Kidney capillary endothelial cell (primary cell): Measurements from ENCODE around the gene ATXN2.
"Not testable (repeated sequence)": the region's sequence is repeated elsewhere in the genome, so short reads cannot be mapped to it uniquely, and the experiment has no call there.

ENCODE experiments used
- DNase-seq: peaks from one replicate; pipeline ENCODE4 v3.0.0-alpha.2; 2018; ENCODE audit warnings: low spot score

The ATXN2 gene, protein sequence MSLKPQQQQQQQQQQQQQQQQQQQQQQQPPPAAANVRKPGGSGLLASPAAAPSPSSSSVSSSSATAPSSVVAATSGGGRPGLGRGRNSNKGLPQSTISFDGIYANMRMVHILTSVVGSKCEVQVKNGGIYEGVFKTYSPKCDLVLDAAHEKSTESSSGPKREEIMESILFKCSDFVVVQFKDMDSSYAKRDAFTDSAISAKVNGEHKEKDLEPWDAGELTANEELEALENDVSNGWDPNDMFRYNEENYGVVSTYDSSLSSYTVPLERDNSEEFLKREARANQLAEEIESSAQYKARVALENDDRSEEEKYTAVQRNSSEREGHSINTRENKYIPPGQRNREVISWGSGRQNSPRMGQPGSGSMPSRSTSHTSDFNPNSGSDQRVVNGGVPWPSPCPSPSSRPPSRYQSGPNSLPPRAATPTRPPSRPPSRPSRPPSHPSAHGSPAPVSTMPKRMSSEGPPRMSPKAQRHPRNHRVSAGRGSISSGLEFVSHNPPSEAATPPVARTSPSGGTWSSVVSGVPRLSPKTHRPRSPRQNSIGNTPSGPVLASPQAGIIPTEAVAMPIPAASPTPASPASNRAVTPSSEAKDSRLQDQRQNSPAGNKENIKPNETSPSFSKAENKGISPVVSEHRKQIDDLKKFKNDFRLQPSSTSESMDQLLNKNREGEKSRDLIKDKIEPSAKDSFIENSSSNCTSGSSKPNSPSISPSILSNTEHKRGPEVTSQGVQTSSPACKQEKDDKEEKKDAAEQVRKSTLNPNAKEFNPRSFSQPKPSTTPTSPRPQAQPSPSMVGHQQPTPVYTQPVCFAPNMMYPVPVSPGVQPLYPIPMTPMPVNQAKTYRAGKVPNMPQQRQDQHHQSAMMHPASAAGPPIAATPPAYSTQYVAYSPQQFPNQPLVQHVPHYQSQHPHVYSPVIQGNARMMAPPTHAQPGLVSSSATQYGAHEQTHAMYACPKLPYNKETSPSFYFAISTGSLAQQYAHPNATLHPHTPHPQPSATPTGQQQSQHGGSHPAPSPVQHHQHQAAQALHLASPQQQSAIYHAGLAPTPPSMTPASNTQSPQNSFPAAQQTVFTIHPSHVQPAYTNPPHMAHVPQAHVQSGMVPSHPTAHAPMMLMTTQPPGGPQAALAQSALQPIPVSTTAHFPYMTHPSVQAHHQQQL

DNA sequence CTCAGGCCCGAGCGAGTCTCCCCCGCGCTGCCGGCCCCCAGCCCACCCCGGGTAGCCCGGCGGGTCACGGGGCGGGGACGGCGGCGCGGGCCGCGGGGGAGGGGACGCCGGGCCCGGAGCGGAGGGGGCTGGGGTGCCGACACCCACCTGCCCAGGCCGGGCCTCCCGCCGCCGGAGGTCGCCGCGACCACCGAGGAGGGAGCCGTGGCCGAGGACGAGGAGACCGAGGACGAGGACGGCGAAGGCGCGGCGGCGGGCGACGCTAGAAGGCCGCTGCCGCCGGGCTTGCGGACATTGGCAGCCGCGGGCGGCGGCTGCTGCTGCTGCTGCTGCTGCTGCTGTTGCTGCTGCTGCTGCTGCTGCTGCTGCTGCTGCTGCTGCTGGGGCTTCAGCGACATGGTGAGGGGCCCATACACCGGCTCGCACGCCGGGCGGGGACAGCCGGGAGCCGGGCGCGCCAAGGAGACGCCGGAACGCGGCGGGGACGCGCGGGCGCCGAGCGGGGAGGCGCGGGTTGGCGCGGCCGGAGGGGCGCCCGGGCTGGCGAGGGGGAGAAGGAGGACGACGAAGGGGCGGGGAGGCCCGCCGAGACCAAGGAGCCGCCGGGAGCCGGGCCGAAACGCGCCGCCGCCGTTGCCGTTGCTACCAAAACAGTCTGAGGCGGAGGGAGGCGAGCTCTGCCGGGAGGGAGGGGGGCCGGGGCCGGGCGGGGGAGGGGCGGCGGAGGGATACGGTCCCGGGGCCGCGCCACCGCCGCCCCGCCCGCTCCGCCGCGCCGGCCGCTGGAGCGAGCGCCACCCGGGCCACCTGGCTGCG is at the start of gene ATXN2:
Gene ATXN2 (minus strand): TSS at position 679 of the 816 bp plus-strand sequence. CDS start 281 bp downstream, at position 398.
- peak; percentile 38 for DNase-seq

DNA sequence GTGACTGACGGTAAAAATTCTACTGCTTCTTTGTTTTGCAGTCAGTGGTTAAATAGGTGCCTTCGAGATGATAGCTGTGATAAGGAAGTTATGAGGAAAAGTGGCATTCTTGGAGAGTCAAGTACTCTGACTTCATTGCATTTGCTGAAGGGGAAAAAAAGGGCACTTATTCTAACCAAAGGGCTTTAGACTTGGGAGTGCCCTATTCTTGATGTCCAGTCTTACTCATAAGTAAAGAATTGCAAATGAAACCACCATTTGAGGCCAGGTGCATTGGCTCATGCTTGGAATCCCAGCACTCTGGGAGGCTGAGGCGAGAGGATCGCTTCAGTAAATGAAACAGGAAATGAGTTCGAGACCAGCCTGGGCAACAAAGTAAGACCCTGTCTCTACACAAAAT is 46.3 kb upstream of the ATXN2 start:
- no peak for DNase-seq

DNA sequence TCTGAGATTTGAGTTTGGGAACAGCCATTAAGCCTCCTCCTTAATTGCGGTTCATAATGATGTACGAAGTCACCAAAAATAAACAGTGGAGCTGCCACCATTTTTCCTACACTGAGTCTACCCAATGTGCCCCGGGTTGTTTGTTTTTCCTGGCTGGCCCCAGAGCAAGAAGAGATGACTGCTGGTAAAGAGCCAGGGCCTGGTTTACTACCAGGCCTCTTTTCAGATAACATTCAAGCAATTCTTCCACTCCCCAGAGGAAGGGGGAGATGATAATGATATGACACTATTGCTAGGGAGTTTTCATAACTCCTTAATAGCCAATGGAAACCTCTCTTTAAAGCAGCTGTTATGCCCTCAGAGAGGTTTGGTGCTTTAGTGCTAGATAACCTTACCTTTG is 44.3 kb upstream of the ATXN2 start:
- DNase-seq = no peak

DNA sequence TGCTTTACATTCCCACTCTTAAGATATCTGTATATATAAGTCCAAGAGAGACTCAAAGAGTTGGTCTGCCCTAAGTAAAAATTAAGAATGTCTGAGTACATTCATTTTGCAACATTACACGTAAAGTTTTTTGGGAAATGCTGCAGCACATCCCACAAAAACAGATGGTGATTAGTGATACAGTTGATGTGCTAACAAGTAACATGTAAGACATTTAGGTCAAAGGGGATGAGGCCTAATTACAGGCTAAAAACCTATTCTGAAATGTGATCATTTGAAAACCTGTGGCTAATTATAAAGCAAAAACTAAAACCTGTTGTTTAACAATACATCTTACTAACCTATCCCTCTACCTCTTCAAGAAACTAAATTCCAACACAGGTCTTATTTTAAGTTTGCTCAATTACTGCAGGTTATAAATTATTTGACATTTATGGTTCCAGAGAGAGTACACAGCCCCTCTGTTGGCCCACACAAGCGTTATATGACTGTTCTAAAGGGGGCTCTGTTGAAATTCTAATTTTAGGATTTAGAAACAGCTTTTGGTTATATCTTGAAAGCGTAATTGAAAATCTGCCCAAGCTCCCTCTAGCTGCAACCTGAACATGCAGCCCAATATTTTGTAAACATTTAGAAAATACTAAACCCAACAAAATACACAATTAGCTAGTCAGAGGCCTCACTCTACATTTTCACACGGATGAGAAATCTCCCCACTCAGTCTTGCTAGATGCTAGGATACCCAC is 43.7 kb upstream of the ATXN2 start:
- no peak for DNase-seq

DNA sequence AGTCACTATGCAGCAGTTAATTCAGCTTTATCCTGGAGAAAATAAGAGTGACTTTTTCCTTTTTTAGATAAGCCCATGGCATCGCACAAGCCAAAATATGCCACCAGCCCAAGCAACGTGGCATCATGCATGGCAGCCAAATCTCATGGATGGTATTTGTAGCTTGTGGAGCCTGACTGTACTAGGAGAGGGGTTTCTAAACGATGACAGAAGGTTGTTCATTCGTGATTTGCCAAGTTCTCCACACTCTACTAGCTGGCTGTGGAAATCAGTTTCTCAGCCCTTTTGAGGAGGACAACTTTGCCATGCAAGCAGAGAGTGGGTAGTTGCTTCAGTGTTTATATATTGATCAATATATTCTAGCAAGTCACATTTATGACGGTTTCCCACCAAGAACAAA is 41.4 kb upstream of the ATXN2 start:
- no peak for DNase-seq

DNA sequence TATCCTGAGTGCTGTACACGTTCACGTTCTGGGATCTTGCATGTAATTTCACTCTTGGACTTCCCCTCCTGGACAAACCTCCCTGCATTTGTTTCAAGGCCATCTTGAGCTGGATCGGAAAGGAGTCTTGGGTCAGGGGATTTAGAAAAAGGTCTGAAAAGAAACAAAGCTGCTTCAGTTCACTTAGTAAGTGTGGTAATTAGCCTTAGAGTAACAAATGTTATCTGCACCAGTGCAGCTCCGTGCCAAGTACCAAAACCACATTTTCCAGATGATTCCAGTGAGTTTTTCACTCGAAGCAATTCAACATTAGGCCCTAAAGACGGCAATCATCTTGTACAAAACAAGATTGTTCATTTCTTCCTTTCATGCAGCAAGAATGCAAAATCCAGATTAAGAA is 39.4 kb upstream of the ATXN2 start:
- DNase-seq = no peak

DNA sequence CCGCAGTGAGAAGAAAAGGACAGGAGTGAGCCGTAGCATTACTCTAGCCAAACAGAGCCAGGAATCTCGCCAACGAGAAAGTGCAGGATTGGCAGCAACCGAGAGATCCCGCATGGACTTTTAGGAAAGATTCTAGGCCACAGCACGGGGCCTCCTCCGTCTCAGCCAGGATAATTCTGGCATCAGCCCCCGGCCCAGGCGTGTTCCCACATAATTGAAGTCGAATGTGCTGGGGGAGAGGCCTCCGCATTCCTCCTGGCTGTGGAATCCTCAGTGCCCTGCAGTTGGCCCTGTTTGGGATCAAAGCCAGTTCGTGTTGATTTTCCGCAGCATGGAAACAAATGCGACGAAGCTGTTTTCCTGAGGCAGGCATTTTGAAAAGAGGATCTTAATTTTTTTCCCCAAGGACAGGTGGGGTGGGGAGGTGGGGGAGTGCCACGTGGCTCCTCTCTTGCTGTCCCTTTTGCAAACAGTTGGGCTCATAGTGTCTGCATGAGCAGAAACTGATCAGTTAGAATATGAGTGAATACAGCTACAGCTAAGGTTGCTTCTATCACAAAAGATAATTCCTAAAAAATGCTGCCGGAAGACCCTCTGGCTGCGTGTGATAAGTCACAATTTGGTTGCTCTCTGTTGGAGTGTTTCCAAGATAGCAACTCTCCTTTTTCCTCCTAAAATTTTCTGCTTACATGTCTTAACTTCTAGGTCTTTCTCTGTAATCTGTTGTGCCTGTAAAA is 37.3 kb upstream of the ATXN2 start:
- no peak for DNase-seq

DNA sequence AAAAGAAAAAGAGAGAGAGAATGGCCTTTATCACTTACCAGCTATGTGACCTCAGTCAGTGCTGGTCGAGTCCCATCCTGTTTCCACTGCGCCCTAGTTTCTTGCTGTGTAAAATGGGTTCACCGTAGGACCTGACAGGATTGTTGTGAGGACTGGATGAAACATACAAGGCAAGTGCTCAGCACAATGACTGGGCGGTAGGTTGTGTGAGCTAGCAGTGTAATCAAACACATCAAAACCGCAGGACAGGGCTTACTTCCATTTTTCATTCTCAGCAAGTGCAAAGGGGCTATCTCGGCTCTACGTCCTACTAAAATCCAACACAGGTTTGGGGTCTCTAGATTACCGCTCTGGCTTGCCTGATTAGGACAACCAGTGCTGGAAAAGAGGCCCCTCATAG is 36.4 kb upstream of the ATXN2 start:
- DNase-seq = no peak

DNA sequence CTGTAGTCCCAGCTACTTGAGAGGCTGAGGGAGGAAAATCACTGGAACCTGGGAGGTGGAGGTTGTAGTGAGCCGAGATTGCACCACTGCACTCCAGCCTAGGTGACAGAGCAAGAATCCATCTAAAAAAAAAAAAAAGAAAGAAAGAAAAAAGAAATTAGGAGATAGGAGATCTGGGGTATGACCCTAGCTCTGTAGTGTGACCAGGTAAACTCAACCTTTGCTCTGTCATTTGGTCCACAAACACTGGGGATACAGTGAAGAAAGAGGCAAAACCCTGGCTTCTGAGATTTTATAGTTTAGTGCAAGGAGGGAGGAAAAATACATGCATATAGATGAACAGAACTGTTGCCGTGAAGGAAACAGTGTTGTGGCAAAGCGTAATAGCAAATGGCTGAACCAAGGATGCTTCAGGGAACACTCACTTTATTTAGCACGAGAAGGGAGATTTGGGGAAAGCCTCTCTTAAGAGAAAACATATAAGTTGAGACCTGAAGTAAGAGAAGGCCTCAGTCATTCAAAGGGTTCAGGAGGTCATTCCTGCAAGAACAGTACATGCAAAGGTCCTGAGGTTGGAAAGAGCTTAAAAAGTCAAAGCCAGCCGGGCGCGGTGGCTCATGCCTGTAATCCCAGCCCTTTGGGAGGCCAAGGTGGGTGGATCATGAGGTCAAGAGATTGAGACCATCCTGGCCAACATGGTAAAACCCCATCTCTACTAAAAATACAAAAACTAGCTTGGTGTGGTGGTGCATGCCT is 29.6 kb upstream of the ATXN2 start:
- no peak for DNase-seq

DNA sequence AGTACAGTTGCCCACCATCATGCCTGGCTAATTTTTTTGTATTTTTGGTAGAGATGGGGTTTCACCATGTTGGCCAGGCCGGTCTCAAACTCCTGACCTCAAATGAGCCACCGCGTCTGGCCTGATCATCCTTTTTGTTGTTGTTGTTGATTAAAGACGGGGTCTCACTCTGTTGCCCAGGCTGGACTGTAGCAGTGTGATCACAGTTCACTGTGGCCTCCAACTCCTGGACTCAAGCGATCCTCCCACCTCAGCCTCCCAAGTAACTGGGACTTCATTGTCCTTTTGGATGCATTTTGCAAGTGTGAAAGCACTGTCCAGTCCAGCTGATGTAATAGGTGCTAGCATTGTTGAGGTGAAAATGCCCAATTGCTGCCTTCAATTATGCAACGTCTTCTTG is 27.1 kb upstream of the ATXN2 start:
- no peak for DNase-seq

DNA sequence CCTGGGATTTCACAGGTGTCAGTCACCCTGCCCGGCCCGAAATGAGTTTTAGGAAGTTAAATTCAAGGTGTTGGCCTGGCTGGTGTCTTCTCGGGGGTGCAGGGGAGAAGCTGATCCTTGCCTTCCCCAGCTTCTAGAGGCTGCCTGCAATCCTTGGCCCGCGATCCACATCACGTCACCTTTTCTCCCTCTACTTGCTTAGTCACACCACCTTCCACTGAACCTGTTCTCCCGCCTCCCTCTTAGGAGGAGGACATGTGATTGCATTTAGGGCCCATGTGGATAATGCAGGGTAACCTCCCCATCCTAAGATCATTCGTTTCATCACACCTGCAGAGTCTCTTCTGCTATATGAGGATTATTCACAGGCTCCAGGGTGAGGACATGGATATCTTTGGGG is 25.4 kb upstream of the ATXN2 start:
- DNase-seq = no peak

DNA sequence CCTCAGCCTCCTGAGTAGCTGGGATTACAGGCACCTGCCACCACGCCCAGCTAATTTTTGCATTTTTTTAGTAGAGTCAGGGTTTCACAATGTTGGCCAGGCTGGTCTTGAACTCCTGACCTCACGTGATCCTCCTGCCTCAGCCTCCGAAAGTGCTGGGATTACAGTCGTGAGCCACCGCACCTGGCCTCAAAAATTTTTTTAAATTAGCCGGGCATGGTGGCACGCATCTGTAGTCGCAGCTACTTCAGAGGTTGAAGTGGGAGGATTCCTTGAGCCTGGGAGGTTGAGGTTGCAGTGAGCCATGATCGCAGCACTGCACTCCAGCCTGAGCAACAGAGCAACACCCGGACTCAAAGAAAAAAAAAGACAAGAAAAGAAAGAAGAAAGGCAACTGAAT is 18.7 kb upstream of the ATXN2 start:
- not testable (repeated sequence) for DNase-seq

DNA sequence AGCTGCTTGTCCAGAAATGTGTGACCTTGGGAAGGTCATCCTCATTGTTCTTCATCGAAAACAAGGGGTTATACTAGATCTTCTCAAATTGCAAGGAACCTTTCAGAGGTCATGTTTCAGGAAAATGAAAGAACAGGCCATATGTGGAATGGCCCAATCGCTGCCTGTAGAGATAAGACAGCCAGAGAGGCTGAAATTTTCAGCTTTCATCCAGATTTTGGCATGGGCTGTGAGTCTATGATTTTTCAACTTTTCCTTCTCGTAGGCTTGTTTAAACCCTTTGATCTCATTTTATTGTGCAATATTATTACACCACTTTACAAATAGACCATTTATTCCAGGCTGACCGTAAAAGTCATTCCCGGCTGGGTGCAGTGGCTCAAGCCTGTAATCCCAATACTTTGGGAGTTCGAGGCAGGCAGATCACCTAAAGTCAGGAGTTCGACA is 17.1 kb upstream of the ATXN2 start:
- DNase-seq = no peak

DNA sequence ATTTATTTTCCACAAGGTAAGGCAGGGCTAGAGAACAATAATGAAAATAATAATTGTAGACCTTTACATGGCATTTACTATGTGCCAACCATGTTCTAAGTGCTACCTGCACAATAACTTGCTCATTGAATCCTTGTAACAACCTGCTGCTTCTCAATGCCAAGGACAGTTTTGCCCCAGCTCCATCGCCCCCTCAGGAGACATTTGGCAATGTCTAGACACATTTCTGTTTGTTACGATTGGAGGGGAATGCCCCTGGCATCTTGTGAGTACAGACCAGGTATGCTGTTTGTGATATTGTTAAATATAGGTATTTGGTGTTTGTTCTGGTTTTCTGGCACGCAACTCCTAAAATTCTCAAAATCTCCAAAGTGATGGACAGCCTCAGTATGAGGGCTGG is 8.1 kb upstream of the ATXN2 start:
- DNase-seq = no peak

DNA sequence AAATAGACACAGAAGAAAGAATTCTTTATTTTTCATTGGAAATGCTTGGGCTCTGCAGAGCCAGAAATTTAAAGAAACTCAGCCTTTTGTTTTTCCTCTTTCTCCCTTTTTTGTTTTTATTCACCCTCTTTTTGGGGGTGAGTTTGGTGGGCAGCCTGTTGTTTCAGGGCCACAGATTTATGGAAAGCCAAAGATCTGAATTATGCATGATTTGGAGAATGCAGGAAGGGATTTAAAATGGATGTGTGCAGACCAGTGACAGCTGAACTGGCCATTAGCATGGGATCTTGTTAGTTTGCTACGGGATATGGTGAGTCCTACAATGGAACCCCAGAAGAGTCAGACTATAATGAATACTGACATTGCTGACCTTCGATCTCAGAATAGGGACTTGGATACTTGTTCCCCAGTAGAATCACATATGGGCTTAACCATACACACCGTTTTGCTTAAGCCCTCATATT is 7.7 kb upstream of the ATXN2 start:
- DNase-seq = no peak

DNA sequence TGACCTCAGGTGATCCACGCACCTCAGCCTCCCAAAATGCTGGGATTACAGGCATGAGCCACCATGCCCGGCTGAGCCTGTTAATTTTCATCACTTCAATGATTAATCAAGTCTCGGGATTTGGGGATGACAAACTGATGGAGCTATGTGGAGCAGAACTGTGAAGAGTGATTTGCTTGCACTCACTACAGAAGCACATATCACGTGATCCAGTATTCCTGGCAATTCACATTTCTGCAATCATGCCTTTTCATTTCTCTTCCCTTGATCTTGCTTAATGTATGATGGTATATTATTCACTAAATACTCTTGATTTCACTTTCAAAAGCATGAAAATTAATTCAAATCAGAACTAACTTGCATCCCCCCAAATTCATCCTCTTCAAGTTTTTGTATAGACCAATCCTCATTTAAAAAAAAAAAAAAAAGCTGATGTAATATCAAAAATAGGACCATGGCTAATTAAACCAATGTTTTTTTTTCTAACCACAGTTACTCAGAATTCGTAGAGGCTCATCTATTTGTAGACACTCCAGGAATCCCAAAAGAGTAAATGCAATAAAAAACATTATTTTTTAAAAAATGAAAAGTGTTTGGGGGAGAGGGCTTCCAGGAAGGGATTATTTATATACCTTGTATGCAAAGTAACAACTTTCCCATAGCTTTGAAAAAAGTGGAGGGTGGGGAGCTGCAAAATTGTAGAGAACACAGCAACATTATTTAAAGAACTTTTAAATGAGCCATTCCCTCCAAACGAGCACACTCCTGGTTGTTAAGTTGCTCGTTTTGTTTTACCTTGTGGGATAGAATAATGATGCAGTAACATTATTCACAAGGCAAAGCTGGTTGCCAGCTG is 7.0 kb upstream of the ATXN2 start:
- no peak for DNase-seq

DNA sequence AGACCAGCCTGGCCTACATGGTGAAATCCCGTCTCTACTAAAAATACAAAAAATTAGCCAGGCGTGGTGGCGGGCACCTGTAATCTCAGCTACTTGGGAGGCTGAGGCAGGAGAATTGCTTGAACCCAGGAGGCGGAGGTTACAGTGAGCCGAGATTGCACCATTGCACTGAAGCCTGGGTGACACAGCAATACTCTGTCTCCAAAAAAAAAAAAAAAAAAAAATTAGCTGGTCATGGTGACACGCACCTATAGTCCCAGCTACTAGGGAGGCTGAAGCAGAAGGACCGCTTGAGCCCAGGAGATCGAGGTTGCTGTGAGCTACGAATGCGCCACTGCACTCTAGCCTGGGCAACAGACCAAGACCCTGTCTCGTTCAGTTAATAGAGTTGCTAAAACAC is 3.7 kb upstream of the ATXN2 start:
- DNase-seq = not testable (repeated sequence)

DNA sequence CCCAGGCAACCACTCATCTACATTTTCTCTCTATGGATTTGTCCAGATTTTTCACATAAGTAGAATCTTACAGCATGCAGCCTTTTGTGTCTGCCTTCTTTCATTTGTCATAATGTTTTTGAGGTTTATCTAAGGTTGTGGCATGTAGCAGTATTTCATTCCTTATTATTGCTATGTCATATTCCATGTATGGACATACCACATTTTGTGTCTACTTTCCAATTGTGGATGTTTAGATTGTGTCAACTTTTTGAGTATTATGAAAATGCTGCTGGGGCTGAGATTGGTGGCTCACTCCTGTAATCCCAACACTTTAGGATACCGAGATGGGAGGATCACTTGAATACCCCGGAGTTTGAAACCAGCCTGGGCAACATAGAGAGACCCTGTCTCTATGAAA is 3.2 kb upstream of the ATXN2 start:
- no peak for DNase-seq
